Measurements from ENCODE around the gene BBOF1.

The BBOF1 gene

DNA sequence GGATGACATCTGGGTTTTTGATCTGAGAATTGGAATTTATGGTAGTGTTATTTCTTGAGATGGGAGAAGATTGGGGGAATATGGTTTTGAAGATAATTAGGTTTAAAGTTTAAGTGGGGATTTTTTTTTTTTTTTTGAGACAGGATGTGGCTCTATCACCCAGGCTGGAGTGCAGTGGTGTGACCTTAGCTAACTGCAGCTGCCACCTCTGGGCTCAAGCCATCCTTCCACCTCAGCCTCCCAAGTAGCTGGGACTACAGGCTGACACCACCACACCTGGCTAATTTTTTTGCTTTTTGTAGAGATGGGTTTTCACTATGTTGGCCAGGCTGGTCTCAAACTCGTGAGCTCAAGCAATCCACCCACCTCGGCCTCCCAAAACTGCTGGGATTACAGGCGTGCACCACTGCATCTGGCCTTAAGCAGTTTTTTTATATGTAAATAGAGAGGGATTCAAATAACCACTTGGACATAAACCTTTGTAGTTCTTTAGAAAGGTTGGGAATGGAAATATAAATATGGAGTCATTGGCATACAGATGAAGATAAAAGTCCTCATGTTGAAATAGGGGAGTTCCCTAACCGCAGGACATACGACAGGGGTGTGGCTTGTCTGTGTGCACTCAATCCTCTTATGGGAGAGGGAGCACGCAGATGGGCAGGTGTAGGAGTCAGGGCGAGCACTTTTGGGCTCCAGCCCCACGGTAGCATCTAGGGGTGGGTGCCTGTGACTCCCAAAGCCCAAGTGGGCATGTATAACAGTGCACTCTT, 70.3 kb downstream of the BBOF1 start:
- peak; percentile 49 to 53 for DNase-seq
- TF ChIP-seq GATA1 (IDR thresholded peaks at IDR 0.05; ENCODE audit: low read depth, low read length) (no peak), POLR2A (IDR thresholded peaks at IDR 0.05; ENCODE audit: low read length) (no peak)

DNA sequence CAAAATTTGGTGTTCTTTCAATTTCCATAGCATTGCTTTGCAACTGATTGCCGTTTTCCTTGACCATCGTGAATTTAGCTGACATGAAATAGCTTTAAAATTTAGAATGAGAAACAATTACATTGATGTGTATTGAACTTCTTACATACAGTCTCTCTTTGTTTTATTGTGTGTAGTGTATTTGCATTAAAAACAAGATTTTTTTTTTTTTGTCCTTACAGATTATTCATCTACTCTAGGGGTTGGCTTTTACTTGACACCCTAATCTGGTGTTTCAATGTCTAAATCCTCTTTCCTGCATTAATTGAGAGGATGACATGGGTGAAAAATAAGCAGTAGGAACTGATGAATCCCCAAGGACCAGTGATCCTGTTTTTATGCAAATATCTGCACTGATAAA, 86.2 kb downstream of the BBOF1 start:
- DNase-seq, result no peak
- TF ChIP-seq GATA1 (IDR thresholded peaks at IDR 0.05; ENCODE audit: low read depth, low read length) (no peak), POLR2A (IDR thresholded peaks at IDR 0.05; ENCODE audit: low read length) (no peak)

DNA sequence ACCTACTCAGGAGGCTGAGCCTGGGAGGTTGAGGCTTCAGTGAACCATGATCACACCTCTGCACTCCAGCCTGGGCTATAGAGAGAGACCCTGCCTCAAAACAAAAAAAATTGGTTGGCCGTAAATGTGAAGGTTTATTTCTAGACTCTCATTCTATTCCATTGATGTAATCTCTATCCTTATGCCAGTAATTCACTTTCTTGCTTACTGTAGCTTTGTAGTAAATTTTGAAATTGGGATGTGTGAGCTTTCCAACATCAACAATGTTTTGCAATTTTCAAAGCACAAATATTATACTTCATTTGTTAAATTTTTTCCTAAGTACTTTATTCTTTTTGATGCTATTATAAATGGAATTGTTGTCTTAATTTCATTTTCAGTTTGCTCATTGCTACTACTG, 90.2 kb downstream of the BBOF1 start:
- no peak for DNase-seq

DNA sequence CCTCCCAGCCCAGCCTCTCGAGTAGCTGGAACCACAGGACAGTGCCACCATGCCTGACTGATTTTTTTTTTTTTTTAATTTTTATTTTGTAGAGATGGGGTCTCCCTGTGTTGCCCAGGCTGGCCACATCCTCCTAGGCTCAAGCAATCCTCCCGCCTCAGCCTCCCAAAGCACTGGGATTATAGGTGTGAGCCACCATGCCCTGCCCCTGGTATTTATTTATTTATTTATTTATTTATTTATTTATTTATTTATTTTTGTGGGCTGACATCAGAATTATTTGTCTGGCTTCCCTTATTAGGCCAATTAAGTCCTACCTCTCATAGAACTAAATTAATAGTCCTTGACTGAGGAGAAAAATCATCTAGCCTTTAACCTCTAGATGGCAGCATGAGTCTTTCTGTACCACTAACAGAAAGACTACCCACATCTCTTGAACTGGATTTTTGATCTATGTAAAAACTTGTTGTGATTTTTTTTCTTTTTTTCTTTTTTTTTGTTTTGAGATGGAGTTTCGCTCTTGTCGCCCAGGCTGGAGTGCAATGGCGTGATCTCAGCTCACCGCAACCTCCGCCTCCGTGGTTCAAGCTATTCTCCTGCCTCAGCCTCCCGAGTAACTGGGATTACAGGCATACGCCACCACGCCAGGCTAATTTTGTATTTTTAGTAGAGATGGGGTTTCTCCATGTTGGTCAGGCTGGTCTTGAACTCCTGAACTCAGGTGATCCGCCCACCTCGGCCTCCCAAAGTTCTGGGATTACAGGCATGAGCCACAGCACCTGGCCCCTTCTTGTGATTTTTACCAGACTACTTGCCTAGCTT, 92.5 kb downstream of the BBOF1 start:
- peak; percentile 66 to 80 for DNase-seq

More for the DNA sequence above, 90.2 kb downstream of the BBOF1 start:
- no peak for TF ChIP-seq POLR2A (IDR thresholded peaks at IDR 0.05; ENCODE audit: low read length)
- TF ChIP-seq GATA1 (IDR thresholded peaks at IDR 0.05; ENCODE audit: low read depth, low read length), result no peak
